Tibial nerve (tissue), 4 donors: ENCODE results near the gene PNPLA1.

ENCODE experiments used
- CTCF ChIP-seq, 5 experiments: fragments of 200-600 bp in 3 of 5; fragments of 450-650 bp in 2 of 5; sonication (generic) in 3 of 5; IDR thresholded peaks; one replicate each; pipeline ENCODE4 v1.5.1; 2016 to 2019; ENCODE audit warnings: antibody characterized with exemption in 5 of 5, mild to moderate bottlenecking in 3 of 5, moderate library complexity in 2 of 5
- EP300 ChIP-seq, 2 donors: sonication (generic); formaldehyde crosslinking; IDR thresholded peaks; one replicate each; pipeline ENCODE4 v1.6.1; 2017; ENCODE audit warnings: antibody characterized with exemption in 2 of 2, mild to moderate bottlenecking in 1 of 2
- POLR2A ChIP-seq, 2 donors: fragments of 450-650 bp; IDR thresholded peaks; one replicate each; pipeline ENCODE4 v1.6.1; 2017; ENCODE audit warnings: antibody characterized with exemption in 2 of 2, mild to moderate bottlenecking in 2 of 2, moderate library complexity in 2 of 2

DNA sequence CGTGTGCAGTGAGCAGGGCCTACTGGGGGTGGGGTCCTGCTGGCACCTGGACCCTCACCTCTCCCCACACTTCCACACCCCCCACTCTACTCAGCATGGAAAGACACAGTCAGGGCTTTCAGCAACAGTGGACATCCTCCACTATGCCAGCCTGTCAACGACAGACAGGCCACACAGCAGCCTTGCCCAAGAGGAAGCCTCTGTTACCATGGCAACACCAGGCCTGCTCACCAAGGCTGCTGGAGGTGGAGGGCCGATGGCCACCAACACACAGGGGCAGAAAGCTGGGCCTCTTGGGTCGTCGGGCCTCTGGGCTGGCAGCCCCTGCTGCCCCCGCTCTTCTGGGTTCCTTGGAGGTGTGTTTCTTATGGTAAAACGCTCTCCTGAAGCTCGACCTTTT is 53.2 kb downstream of the PNPLA1 start:
- TF ChIP-seq CTCF (IDR thresholded peaks at IDR 0.05) (no peak), POLR2A (IDR thresholded peaks at IDR 0.05) (no peak), EP300 (IDR thresholded peaks at IDR 0.05) (no peak)
